Thoracic aorta (tissue), 2 donors: ENCODE data around the gene SYNDIG1. TPM values are rescaled to one million over a fixed set of nuclear protein-coding genes. Genes with fewer than 3 reads are reported as not detected.
A peak's percentile ranks its signal among the peaks of the same experiment; 100 is the strongest.

ENCODE experiments used
- ATAC-seq: fragments of 150-250 bp; one replicate; pipeline ENCODE4 v1.8.0; 2017; ENCODE audit warnings: low read depth; ENCODE audit not compliant: insufficient number of reproducible peaks, low FRiP score
- DNase-seq: peaks from one replicate; pipeline ENCODE4 v3.0.0-alpha.2; 2020; ENCODE audit warnings: low spot score
- H3K27ac ChIP-seq, 2 donors: fragments of 200-600 bp; sonication (generic); 1 replicate in 1 of 2; 2 replicates in 1 of 2; pipeline ENCODE4 v1.5.1; 2016; ENCODE audit warnings: mild to moderate bottlenecking in 2 of 2, moderate library complexity in 2 of 2
- H3K27me3 ChIP-seq: fragments of 200-600 bp; sonication (generic); replicated peaks from 2 replicates; pipeline ENCODE4 v1.6.0; 2016; ENCODE audit warnings: mild to moderate bottlenecking; ENCODE audit not compliant: insufficient read depth
- H3K36me3 ChIP-seq: fragments of 200-600 bp; sonication (generic); one replicate; pipeline ENCODE4 v1.5.1; 2016
- H3K4me1 ChIP-seq, 2 donors: fragments of 200-600 bp; sonication (generic); 1 replicate in 1 of 2; 2 replicates in 1 of 2; pipeline versions ENCODE4 v1.5.1 to v1.6.0; 2016; ENCODE audit warnings: low read depth in 2 of 2, mild to moderate bottlenecking in 1 of 2; ENCODE audit not compliant: control insufficient read depth in 1 of 2
- H3K4me3 ChIP-seq: fragments of 200-600 bp; sonication (generic); 2 replicates; pipeline ENCODE4 v1.5.1; 2016; ENCODE audit warnings: mild to moderate bottlenecking
- H3K9me3 ChIP-seq: fragments of 200-600 bp; sonication (generic); 2 replicates; pipeline ENCODE4 v1.5.1; 2016
- CTCF ChIP-seq: fragments of 200-600 bp; sonication (generic); IDR thresholded peaks from one replicate; pipeline ENCODE4 v1.5.1; 2019; ENCODE audit warnings: antibody characterized with exemption
- total RNA-seq, 2 donors: library from RNA; depleted of rRNA; stranded (reverse); fragments of >200 nt; gene quantifications; one replicate each; pipeline versions ENCODE4 v1.1.0 to v1.2.3, GENCODE V29; 2016

Gene SYNDIG1
- 1 to 10 TPM; 1.8 to 5.4 TPM for total RNA-seq

- Histone ChIP-seq H3K27ac (peak within 1 kb of the TSS; percentile 69 to 75), H3K9me3 (no peaks in the 10 kb centered on the region), H3K36me3 (no peaks in the 10 kb centered on the region), H3K27me3 (no peaks in the 10 kb centered on the region), H3K4me1 (peaks cover 0 to 28% of the 10 kb centered on the region in 2 donors), H3K4me3 (peak within 1 kb of the TSS; percentile 74)
- TF ChIP-seq CTCF = no peak
- ATAC-seq = no peak
- no peak for DNase-seq
Measured at GRCh38 chr20:24469116-24469893, at the start of gene SYNDIG1. TSS of gene SYNDIG1 (plus strand) at chr20:24469629. CDS start at chr20:24543098, 73,469 bp downstream.

- Histone ChIP-seq H3K27ac (no peak overlapping the region), H3K36me3 (no peaks in the 10 kb centered on the region), H3K4me1 (peaks cover 0 to 9% of the 10 kb centered on the region in 2 donors), H3K9me3 (no peaks in the 10 kb centered on the region), H3K4me3 (no peak overlapping the region), H3K27me3 (no peaks in the 10 kb centered on the region)
- DNase-seq (no peak), ATAC-seq (no peak)
- TF ChIP-seq CTCF = no peak
Measured at GRCh38 chr20:24419786-24420185, 49.6 kb upstream of the SYNDIG1 start.

- Histone ChIP-seq H3K27ac (no peak overlapping the region), H3K4me3 (no peak overlapping the region), H3K9me3 (no peaks in the 10 kb centered on the region), H3K4me1 (peaks cover 0 to 9% of the 10 kb centered on the region in 2 donors), H3K27me3 (no peaks in the 10 kb centered on the region), H3K36me3 (no peaks in the 10 kb centered on the region)
- no peak for TF ChIP-seq CTCF
- no peak for ATAC-seq
- no peak for DNase-seq
Measured at GRCh38 chr20:24420567-24420966, 48.9 kb upstream of the SYNDIG1 start.

- ATAC-seq = no peak
- Histone ChIP-seq H3K27ac (no peak overlapping the region), H3K4me1 (peaks cover 0 to 9% of the 10 kb centered on the region in 2 donors), H3K9me3 (no peaks in the 10 kb centered on the region), H3K36me3 (no peaks in the 10 kb centered on the region), H3K27me3 (no peaks in the 10 kb centered on the region), H3K4me3 (no peak overlapping the region)
- no peak for TF ChIP-seq CTCF
- no peak for DNase-seq
Measured at GRCh38 chr20:24421071-24421470, 48.4 kb upstream of the SYNDIG1 start.

- TF ChIP-seq CTCF = no peak
Measured at GRCh38 chr20:24422091-24422760, 47.2 kb upstream of the SYNDIG1 start.

More at GRCh38 chr20:24422091-24422760, 47.2 kb upstream of the SYNDIG1 start:
- H3K36me3 ChIP-seq = no peaks in the 10 kb centered on the region
- no peaks in the 10 kb centered on the region for H3K27me3 ChIP-seq
- no peak overlapping the region for H3K27ac ChIP-seq
- no peak overlapping the region for H3K4me3 ChIP-seq
- DNase-seq = no peak
- ATAC-seq = no peak
- no peaks in the 10 kb centered on the region for H3K9me3 ChIP-seq
- H3K4me1 ChIP-seq = peaks cover 0 to 13% of the 10 kb centered on the region in 2 donors
